GM19043 (cell line): ENCODE measurements around the gene BST1.
A peak's percentile ranks its signal among the peaks of the same experiment; 100 is the strongest.

Experiments used
- ATAC-seq: cut with Tn5 transposase; IDR thresholded peaks from one replicate; pipeline ENCODE4 v1.9.1; 2021; ENCODE audit warnings: low read depth; ENCODE audit not compliant: unreplicated experiment

The BST1 gene

DNA sequence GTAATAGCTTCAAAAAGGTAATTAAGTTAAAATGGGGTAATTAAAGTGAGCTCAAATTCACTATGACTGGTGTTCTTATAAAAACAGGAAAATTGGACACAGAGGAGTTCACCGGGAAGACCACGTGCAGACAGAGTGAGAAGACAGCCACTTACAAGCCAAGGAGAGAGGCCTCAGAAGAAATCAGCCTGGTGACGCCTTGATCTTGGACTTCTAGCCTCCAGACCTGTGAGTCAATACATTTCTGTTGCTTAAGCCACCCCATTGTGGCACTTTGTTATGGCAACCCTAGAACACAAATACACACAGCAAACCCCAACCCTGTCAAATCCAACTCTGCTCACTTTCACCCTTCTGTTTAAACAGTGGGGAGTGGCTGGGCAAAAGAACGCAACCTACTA lies 71.2 kb downstream of the BST1 start:
- ATAC-seq: no peak

DNA sequence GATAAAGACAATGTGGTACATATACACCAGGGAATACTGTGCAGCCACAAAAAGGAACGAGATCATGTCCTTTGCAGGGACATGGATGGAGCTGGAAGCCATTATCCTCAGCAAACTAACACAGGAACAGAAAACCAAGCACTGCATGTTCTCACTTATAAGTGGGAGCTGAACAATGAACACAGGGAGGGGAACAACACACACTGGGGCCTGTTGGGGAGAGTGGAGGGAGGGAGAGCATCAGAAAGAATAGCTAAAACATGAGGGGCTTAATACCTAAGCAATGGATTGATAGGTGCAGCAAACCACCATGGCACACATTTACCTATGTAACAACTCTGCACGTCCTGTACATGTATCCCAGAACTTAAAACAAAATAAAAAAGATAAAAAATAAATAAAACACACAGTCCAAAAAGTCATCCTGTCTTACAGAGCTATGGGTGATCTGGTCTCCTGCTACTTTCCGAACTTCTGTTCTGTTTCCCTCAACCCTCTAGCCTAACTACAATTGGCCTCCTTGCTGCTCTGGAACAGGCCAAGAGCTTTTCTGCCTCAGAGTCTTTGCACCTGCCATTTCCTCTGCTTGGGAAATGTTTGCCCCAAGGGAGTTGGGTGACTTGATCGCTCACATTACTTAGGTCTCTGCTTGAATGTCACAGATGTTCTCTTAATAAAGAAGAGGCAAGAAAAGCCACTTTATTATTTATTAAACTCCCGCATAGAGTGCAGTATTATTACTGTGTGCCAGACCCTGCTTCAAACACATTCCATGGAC lies 74.2 kb downstream of the BST1 start:
- peak; percentile 23 for ATAC-seq

DNA sequence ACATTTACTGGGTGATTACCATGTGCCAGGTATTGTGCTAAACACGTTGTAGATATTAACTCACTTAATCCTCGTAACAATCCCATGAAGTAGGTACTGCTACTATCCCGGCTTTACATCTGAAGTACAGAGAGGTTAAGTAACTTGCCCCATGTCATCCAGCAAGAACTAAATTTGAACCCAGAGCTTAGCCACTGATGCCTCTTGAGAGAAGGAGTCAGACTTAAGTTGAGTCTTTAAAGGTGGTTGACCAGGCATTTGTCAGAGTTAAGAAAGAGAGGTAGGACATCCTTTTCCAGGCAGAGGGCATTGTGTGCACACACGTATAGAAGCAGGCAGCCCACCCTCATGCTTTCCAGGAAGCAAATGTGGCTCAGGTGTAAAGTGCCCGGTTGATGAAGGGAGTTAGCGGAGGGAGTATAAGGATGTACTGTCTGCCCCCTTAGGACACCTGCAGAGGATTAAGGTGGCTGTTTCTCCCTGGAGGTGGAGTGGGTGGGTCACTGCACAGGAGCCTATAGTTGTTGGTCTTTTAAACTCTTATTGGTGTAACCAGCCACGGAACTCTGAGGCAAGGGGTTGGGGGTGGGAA lies 74.9 kb downstream of the BST1 start:
- no peak for ATAC-seq

DNA sequence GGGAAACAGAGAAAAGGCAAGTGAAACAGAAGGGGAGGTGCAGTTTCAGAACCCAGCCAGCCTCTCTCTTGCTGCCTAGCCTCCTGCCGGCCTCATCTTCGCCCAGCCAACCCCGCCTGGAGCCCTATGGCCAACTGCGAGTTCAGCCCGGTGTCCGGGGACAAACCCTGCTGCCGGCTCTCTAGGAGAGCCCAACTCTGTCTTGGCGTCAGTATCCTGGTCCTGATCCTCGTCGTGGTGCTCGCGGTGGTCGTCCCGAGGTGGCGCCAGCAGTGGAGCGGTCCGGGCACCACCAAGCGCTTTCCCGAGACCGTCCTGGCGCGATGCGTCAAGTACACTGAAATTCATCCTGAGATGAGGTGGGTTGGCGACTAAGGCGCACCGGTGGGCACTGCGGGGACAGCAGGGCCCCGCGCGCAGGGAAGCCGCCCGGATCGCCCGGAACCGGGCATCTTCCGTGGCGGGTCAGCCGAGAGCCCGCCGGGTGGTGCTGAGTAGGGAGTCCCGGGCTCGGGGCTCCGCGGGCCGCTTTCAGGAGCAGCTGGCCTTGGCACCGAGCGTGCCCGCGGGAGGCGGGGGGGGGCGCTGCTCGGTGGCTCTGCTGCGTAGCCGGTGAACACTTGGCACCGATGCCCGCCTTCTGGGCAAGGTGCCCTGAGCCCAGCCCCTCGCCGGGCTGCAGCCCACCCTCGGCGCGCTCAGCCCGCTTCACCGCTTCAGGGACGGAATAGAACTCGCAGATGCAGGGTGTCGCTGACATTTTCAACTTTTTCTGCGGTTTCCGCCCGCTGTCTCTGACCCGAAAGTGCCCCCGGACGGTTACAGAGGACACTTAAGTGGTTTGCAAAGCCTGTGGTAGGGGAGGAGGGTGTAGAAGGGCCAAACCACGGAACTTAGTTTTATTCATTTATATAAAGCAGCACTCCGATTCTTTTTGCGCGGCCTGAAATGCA lies 75.7 kb downstream of the BST1 start, which contains the start of gene CD38:
Gene CD38 (plus strand): TSS at position 40 of the 953 bp plus-strand sequence. CDS start 87 bp downstream, at position 127.
- ATAC-seq: peak; percentile 55

DNA sequence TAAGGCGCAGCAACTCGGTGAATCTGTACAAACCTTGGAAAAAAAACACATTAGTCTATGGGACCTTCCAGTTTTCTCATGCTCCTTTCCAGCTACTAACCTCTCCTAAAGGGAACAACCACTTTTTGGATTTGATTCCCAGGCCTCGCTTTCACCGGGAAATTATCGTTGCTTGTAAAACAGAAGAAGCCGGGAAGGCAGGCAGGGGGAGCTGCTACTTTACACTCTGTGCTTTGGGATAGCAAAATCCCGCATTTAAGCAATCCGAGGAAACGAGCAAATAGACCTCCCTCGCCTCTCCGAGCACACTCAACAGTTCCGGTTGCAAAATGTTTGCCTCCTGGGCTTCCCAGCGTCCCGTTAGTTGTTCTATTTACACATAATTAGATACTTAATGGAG lies 76.4 kb downstream of the BST1 start:
- ATAC-seq: no peak

DNA sequence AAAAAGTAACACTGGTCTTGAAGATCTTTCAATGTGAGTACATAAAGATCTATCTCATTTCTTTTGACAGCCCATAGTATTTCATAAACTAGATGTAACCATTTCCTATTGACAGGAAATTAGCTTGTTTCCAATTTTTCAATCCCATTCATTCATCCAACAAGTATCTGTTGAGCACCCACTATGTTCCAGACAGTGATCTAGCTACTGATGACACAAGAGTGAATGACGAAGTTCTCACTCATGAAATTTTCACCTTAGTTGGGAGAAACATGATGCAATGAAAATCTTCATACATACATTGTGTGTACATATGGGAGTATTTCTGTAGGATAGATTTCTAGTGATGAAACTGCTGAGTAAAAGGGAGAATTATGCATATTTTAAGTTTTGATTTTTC lies 76.9 kb downstream of the BST1 start:
- no peak for ATAC-seq

DNA sequence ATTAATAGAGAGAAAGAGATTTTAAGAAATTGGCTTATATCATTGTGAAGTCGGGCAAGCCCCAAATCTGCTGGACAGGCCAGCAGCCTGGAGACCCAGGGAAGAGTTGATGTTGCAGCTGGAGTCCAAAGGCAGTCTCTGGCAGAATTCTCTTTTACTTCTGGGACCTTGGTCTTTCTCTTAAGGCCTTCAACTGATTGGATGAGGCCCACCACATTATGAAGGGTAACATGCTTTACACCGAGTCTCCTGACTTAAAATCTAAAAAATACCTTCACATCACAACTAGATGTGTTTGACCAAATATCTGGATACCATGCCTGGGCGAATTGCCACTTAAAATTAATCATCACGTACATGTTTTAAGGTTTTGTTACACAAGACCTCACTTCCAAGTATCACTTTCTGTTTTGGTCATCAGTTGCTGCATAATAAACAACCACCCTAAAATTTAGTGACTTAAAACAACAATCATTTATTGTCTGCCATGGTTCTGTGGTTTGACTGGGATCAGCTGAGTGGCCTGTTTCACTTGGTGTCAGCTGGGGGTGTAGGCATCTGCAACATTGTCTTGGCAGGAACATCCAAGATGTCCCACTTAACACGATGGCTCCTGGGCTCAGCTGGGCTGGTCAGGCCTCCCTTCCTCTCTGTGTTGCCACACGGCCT lies 78.7 kb downstream of the BST1 start:
- ATAC-seq: peak; percentile 21
